ENCODE data around the gene BRD2.

Gene BRD2

DNA sequence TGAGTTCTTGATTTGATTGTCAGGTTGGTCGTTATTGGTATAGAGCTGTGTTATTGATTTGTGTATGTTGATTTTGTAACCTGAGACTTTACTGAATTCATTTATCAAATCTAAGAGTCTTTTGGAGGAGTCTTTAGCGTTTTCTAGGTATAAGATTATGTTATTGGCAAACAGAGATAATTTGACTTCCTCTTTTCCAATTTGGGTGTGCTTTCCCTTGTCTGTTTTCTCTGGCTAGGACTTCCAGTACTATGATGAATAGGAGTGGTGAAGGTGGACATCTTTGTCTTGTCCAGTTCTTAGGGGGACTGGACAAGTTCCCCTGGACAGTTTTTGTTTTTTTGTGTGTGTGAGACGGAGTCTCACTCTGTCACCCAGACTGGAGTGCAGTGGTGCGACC, 23.6 kb downstream of the BRD2 start:
- no peak for DNase-seq (ENCODE audit: low read depth in 1 of 2, low spot score in 1 of 2)
- Histone ChIP-seq H3K27me3 (ENCODE audit: insufficient read depth, poor library complexity, severe bottlenecking) (peaks cover 3% of the 10 kb centered on the region), H3K4me3 (replicated peaks; ENCODE audit: insufficient read depth, low read length) (no peak overlapping the region), H3K27ac (replicated peaks) (no peak overlapping the region)
- TF ChIP-seq POLR2AphosphoS5 (IDR thresholded peaks at IDR 0.05; ENCODE audit: low read depth) (no peak), GABPA (IDR thresholded peaks at IDR 0.05; ENCODE audit: low read depth) (no peak), SPI1 (IDR thresholded peaks at IDR 0.05; ENCODE audit: borderline replicate concordance, low read depth) (peak; percentile 80)
- TF ChIP-seq, protein P1, sequence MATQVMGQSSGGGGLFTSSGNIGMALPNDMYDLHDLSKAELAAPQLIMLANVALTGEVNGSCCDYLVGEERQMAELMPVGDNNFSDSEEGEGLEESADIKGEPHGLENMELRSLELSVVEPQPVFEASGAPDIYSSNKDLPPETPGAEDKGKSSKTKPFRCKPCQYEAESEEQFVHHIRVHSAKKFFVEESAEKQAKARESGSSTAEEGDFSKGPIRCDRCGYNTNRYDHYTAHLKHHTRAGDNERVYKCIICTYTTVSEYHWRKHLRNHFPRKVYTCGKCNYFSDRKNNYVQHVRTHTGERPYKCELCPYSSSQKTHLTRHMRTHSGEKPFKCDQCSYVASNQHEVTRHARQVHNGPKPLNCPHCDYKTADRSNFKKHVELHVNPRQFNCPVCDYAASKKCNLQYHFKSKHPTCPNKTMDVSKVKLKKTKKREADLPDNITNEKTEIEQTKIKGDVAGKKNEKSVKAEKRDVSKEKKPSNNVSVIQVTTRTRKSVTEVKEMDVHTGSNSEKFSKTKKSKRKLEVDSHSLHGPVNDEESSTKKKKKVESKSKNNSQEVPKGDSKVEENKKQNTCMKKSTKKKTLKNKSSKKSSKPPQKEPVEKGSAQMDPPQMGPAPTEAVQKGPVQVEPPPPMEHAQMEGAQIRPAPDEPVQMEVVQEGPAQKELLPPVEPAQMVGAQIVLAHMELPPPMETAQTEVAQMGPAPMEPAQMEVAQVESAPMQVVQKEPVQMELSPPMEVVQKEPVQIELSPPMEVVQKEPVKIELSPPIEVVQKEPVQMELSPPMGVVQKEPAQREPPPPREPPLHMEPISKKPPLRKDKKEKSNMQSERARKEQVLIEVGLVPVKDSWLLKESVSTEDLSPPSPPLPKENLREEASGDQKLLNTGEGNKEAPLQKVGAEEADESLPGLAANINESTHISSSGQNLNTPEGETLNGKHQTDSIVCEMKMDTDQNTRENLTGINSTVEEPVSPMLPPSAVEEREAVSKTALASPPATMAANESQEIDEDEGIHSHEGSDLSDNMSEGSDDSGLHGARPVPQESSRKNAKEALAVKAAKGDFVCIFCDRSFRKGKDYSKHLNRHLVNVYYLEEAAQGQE (IDR thresholded peaks at IDR 0.05; ENCODE audit: insufficient replicate concordance, low read depth) = no peak
- TF ChIP-seq, protein P2, sequence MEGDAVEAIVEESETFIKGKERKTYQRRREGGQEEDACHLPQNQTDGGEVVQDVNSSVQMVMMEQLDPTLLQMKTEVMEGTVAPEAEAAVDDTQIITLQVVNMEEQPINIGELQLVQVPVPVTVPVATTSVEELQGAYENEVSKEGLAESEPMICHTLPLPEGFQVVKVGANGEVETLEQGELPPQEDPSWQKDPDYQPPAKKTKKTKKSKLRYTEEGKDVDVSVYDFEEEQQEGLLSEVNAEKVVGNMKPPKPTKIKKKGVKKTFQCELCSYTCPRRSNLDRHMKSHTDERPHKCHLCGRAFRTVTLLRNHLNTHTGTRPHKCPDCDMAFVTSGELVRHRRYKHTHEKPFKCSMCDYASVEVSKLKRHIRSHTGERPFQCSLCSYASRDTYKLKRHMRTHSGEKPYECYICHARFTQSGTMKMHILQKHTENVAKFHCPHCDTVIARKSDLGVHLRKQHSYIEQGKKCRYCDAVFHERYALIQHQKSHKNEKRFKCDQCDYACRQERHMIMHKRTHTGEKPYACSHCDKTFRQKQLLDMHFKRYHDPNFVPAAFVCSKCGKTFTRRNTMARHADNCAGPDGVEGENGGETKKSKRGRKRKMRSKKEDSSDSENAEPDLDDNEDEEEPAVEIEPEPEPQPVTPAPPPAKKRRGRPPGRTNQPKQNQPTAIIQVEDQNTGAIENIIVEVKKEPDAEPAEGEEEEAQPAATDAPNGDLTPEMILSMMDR (IDR thresholded peaks at IDR 0.05; ENCODE audit: insufficient read depth, low read length) = no peak

- Histone ChIP-seq H3K27me3 (ENCODE audit: insufficient read depth, poor library complexity, severe bottlenecking) (peaks cover 3% of the 10 kb centered on the region), H3K4me3 (replicated peaks; ENCODE audit: insufficient read depth, low read length) (no peak overlapping the region), H3K27ac (replicated peaks) (no peak overlapping the region)
- TF ChIP-seq SPI1 (IDR thresholded peaks at IDR 0.05; ENCODE audit: borderline replicate concordance, low read depth) (no peak), GABPA (IDR thresholded peaks at IDR 0.05; ENCODE audit: low read depth) (no peak)
- TF ChIP-seq, protein P2 (IDR thresholded peaks at IDR 0.05; ENCODE audit: insufficient read depth, low read length) = no peak
- DNase-seq (ENCODE audit: low read depth in 1 of 2, low spot score in 1 of 2) = no peak
Measured at GRCh38 chr6:32993363-32993973, 25.1 kb downstream of the BRD2 start.

DNA sequence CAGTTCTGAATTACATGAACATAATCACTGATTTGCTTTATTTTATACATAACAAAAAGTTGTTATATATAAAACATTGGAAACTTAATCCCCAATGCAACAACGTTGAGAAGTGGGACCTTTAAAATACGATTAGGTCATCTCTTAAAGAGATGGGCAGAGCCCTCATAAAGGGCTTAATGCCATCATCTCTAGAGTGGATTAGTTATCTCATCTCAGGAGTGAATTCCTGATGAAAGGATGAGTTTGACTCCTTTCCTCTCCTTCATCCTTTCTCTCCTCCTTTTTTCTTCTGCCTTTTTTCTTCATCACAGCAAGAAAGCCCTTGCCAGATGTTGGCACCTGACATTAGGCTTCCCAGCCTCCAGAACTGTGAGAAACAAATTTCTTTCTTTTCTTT, 27.1 kb downstream of the BRD2 start:
- H3K4me3 ChIP-seq (replicated peaks; ENCODE audit: insufficient read depth, low read length) = no peak overlapping the region
- DNase-seq (ENCODE audit: low read depth in 1 of 2, low spot score in 1 of 2) = no peak

More for the DNA sequence above, 27.1 kb downstream of the BRD2 start:
- H3K27me3 ChIP-seq (ENCODE audit: insufficient read depth, poor library complexity, severe bottlenecking) = peaks cover 3% of the 10 kb centered on the region
- H3K27ac ChIP-seq (replicated peaks) = no peak overlapping the region
- TF ChIP-seq, protein P2 (IDR thresholded peaks at IDR 0.05; ENCODE audit: insufficient read depth, low read length) = no peak
- TF ChIP-seq POLR2AphosphoS5 (IDR thresholded peaks at IDR 0.05; ENCODE audit: low read depth) (no peak), GABPA (IDR thresholded peaks at IDR 0.05; ENCODE audit: low read depth) (no peak), SPI1 (IDR thresholded peaks at IDR 0.05; ENCODE audit: borderline replicate concordance, low read depth) (no peak)
- TF ChIP-seq, protein P1 (IDR thresholded peaks at IDR 0.05; ENCODE audit: insufficient replicate concordance, low read depth) = no peak

Data from HL-60 (cell line).